COLO668 (cell line): ENCODE measurements around the gene TMEM163.
"Not testable (repeated sequence)": the region's sequence is repeated elsewhere in the genome, so short reads cannot be mapped to it uniquely, and the experiment has no call there.

Experiments used
- DNase-seq: peaks from one replicate; lab custom pipeline; 2025; ENCODE audit not compliant: unreplicated experiment; lab: John Stamatoyannopoulos, UW

TMEM163 gene

DNA sequence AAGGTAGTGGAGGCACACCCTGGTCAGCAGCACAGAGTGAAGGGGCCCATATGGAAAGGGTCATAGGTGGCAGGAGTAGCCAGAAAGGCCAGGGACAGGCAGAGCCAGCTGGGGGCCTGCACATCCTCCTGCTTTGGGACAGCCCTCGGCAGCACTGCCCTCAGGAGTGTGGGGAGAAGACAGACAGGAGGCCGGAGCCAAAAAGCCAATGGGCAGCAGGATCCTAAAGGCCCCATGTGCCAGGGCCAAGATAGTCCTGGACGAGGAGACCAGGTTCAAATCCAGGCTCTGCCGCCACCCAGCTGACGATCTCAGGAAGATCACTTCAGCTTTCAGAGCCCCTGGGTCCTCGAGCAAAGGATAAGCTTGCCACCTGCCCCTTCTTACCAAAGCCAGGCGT, 220.1 kb downstream of the TMEM163 start:
- no peak for DNase-seq

DNA sequence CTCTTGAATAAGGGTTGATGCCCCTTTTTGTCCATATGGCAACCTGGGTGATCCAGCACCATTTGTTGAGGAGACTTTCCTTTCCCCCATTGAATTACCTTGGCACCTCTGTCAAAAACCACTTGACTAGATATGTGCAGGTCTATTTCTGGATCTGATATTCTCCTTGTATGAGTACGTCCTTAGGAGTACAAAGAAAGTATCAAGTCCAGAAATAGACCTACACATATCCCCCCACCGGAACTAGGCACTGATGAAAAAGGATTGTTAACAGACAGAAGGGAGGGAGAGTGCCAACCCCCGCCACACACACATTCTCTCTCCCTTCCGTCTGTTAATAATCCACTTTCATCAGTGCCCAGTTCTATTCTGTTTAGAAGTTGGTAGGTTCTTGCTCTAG, 225.0 kb downstream of the TMEM163 start:
- DNase-seq, result no peak

GRCh38 chr2:134491771-134492441, 226.9 kb downstream of the TMEM163 start:
- DNase-seq, result peak; percentile 89

DNA sequence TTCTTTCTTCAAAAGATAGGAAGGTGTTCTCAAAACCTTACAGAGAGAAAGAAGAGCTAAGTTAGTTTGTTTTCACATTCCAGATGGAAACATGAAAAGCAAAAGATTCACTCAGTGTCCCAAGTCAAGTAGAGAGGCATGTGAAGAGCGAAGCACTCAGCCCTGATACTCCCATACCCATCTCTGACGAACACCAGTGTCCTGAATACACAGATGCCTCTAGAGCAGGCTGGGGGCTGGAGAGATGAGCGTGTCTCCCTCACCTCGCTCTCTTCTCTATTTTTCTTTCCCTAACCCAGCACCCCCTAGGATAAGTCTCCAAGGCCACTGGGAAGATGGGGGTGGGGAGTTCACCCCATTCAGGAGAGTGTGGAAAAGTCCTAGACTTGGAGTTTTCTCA, 227.8 kb downstream of the TMEM163 start:
- DNase-seq, result no peak

GRCh38 chr2:134490559-134490958, 228.2 kb downstream of the TMEM163 start:
- DNase-seq, result no peak

DNA sequence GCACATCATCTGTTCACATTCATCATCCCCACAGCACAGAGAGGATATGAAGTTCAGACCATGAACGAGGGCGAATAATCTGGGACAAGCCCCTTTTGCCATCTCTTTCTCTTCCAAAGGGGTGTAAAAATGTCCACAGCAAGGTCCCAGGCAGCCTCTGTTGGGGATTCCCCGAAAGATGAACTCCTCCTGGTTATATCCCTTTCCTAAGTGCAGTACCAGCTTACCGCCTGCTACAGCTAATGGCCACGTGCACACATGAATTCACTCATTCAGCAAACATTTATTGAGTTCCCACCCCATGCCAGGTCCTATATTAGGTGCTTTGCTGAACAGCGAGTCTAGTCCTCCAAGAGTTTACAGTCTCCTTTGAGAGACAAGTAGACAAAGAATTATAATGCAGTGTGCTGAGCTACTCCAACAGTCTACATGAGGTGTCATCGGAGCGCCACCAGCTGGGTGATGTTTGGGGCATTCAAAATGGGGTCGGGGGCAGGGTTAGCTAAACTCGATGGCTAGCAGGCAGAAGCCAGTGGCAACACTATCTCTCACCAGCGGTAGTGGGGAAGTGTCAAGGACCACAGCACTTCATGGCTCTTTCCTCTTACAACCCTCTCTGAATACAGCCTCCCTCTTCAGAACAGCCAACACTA, 228.9 kb downstream of the TMEM163 start:
- DNase-seq, result no peak

DNA sequence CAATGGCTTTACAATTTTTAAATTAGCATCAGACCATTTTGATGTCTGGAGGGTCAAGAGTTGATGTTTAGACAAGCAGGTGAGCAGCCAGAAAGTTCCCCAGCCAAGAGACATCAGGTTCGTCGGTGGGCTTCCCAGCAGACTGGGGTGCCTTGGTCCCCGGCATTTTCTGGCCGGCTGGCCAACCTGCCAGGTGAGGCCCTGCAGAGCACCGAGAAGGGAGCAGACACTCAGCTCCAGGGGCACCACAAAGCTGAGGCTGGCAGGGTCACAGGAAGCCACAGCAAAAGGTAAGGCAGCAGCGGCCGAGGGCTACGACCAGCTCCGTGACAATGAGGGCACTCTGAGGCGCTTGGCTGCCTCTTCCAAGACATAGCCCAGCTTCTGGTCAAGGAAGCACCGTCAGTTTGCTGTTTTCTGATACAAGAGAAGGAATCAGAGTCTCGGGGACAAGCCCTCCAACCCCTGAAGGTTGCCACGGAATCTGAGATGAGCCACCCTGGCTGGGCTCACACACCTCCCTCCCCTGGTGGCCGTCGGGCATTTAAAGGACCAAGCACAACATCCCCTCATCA, 235.9 kb downstream of the TMEM163 start:
- no peak for DNase-seq

- DNase-seq, result no peak
Observed at GRCh38 chr2:134482131-134482723, 236.6 kb downstream of the TMEM163 start.

DNA sequence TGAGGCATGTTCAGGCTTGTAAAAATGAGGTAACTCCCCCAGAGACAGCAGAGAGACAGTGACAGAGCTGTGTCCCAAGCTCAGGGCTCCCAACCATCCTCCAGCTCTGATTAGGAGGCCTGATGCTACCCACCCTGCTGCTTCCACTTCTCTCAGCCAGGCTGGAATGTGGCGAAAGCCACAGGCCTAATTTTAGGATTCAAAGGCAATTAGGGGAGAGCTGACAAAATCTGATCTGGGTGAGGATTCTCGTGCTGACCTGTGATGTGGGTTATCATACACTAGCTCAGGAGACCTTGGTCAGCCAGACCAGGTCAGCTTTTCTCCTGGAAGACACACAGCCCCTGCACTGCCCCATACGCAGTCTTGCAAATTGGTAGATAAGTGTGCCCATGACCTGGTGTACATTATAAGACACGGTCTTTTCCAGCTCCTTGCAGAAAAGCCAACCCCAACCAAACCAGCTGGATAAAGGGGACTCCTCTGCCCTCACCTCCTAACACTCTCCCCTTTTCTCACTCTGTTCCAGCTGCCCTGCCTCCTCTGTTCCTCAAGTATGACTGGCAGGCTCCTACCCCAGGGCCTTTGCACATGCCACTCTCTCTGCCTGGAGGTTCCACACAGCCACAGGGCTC, 239.0 kb downstream of the TMEM163 start:
- no peak for DNase-seq

- DNase-seq, result not testable (repeated sequence)
Observed at GRCh38 chr2:134476982-134477381, 241.8 kb downstream of the TMEM163 start.

DNA sequence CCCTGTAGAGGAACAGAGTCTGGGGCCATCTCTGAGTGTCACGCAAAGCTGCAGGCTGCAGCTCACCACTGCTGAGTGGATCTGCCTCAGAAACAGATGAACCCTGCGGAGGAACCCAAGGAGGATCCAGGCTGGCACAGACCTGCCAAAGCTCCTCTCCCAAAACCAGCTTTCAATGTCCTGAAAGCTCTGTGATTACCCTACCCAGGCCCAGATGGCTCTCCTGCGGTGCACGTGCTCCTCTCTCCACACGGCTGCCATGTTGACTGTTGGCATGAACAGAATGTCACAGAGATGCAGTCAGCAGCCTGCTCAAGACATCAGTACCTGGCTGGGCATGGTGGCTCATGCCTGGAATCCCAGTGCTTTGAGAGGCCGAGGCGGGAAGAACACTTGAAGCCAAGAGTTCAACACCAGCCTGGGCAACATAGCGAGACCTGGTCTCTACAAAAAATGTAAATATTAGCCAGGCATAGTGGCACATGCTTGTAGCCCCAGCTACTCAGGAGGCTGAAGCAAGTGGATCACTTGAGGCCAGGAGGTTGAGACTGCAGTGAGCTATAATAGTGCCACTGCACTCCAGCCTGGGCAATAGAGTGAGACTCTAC, 248.1 kb downstream of the TMEM163 start:
- no peak for DNase-seq

DNA sequence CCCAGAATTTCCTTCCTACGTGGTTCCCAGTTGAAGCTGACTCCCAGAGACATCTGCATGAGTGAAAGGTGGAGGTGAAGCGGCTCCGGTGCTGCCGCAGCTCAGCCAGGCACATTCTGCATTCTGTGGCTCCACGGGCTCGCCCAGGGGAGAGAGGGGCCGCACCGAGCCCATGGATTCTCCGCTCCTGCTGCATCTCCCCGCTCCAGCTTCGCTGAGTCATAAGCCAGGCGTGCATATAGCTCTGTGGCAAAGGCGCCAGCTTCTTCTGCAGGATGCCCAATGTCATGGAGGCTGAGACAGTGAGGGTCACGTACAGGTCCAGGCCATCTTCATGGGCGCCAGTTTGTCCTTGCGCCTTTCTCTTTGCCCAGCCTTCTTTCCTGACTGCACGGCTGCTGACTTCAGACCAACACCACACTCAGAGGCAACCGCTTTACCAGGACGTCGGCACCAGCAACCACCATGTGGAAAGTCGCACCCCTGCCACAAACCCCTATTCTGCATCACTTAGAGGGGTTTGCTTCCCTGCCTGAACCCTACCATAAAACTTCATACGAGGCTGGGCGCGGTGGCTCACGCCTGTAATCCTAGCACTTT, 249.2 kb downstream of the TMEM163 start:
- no peak for DNase-seq

- no peak for DNase-seq
Observed at GRCh38 chr2:134468776-134469175, 250.0 kb downstream of the TMEM163 start.

GRCh38 chr2:134468164-134468563, 250.6 kb downstream of the TMEM163 start:
- no peak for DNase-seq

- DNase-seq, result peak; percentile 63
Observed at GRCh38 chr2:134466141-134466540, 252.7 kb downstream of the TMEM163 start.

- no peak for DNase-seq
Observed at GRCh38 chr2:134465228-134466105, 253.3 kb downstream of the TMEM163 start.

DNA sequence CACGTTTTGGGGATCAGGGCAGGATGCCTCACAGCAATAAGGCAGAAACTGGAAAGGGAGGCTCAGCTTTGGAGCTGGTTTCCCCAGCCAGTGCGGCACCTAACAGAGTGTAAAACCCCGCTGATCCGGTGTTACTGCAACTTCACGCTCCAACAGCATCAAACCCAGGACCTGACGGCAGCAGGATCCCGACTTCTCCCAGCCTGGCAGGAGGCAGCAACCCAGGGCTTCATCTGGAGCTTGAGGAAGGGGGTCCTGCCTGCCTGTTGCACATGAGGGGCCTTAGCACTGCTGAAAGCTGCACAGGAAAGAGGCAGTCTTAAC, 255.1 kb downstream of the TMEM163 start:
- DNase-seq, result no peak

DNA sequence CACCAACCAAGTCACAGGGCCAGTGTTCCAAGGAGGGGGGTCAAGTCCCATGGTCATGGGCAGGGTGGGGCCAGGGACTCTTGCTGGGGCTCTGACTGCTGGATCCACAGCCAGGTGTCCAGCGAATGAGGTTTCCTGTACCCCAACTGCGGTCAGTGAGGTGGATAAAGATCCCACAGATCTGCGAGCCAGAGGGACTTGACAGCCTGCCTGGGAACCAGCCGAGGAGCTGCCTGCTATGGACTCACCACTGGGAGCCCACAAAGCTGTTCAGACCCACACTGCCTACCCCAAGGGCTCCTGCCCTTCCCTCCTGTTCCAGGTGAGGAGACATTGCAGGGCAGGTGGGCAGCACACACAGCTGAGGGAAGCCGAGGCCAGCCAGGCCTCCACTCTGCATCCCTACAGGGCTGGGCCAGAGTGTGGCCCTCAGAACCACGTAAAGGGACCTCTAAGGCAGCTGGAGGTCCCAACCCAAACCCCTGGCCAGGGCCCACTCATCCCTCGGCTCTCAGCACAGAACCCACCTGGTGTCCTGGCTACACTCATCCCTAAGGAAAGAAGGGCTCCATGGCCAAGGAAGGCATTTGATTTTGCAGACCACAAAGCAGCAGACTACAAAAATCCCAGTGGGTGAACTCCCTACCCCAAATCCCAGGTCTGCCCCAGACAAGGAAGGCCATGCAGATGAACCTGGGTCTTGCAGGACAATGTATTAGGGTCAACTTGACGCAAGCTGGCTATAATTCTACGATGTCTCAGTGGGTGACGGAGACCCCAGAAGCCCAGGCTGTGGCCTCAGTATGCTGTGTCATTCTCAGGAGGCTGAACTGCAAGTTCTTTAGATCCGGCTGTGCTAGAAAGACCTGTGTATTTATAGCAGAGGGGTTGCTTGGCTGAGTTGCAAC, 255.8 kb downstream of the TMEM163 start:
- no peak for DNase-seq

DNA sequence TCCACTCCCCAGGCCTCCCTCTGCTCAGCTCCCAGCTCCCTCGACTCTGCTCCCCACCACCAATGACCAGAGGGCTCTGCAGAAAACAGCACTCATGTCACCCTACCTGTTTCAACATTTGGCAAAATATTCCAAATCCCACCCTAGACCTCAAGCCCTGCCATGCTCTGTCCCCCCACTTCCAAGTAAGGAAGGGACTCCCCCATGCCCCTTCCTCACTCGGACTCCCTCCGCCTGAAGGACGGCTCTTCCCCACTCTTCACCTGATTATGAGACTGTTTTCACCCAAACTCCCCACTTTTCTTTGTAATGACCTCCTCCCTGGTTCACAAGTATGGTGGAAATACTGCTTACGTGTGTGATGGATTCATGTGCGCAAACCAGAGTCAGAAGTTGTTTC, 256.5 kb downstream of the TMEM163 start:
- DNase-seq, result no peak
